GM23338 (cell line): Measurements from ENCODE around the gene DHRSX.
"Not testable (repeated sequence)": the region's sequence is repeated elsewhere in the genome, so short reads cannot be mapped to it uniquely, and the experiment has no call there.

Experiments
- CREB1 ChIP-seq: fragments of 250-450 bp; sonication (Bioruptor Pico); IDR thresholded peaks from 2 replicates; pipeline ENCODE4 v1.5.0; 2020; ENCODE audit warnings: low read depth, mild to moderate bottlenecking, moderate library complexity
- CTCF ChIP-seq, 2 experiments: fragments of 200-600 bp in 1 of 2; sonication (generic) in 1 of 2; conservative IDR thresholded peaks; 2 replicates each; pipeline versions ENCODE4 v1.5.1 to v1.6.1; 2016 to 2017; ENCODE audit warnings: antibody characterized with exemption in 2 of 2, low read depth in 2 of 2, mild to moderate bottlenecking in 2 of 2, moderate library complexity in 1 of 2
- ETS1 ChIP-seq: IDR thresholded peaks from 2 replicates; pipeline ENCODE4 v1.6.1; 2016; ENCODE audit warnings: antibody characterized with exemption
- EZH2 ChIP-seq: fragments of 200-600 bp; sonication (generic); IDR thresholded peaks from one replicate; pipeline ENCODE4 v1.8.0; 2017; ENCODE audit warnings: antibody characterized with exemption, mild to moderate bottlenecking, low read depth; ENCODE audit not compliant: unreplicated experiment
- EZH2phosphoT487 ChIP-seq: fragments of 200-600 bp; sonication (generic); IDR thresholded peaks from one replicate; pipeline ENCODE4 v1.8.1; 2018; ENCODE audit warnings: antibody characterized with exemption; ENCODE audit not compliant: unreplicated experiment
- JUNB ChIP-seq: IDR thresholded peaks from one replicate; pipeline ENCODE4 v1.6.1; 2016; ENCODE audit warnings: antibody characterized with exemption; ENCODE audit not compliant: unreplicated experiment
- POLR2AphosphoS5 ChIP-seq: IDR thresholded peaks from 2 replicates; pipeline ENCODE4 v1.6.1; 2016; ENCODE audit warnings: antibody characterized with exemption, low read depth
- REST ChIP-seq: IDR thresholded peaks from one replicate; pipeline ENCODE4 v1.6.1; 2018; ENCODE audit warnings: antibody characterized with exemption; ENCODE audit not compliant: unreplicated experiment
- STAT1 ChIP-seq: IDR thresholded peaks from one replicate; pipeline ENCODE4 v1.6.1; 2016; ENCODE audit warnings: antibody characterized with exemption; ENCODE audit not compliant: unreplicated experiment
- ZNF462 ChIP-seq: fragments of 250-450 bp; sonication (Bioruptor Pico); IDR thresholded peaks from 2 replicates; pipeline ENCODE4 v1.5.0; 2020; ENCODE audit warnings: mild to moderate bottlenecking, moderate library complexity

- TF ChIP-seq REST; CTCF (conservative IDR thresholded peaks at IDR 0.05; ENCODE audit: low read depth in 2 of 2); EZH2phosphoT487; ETS1; POLR2AphosphoS5; EZH2; STAT1; CREB1 (CRISPR knock-in tag); JUNB; ZNF462: not testable (repeated sequence)
Measured at GRCh38 chrX:2463481-2463880, 37.3 kb downstream of the DHRSX start.
